GM21825 (cell line): ENCODE measurements around the gene TENT5C.

Source experiments
- ATAC-seq: cut with Tn5 transposase; IDR thresholded peaks from one replicate; pipeline ENCODE4 v1.9.1; 2021; ENCODE audit warnings: mild to moderate bottlenecking, moderate library complexity; ENCODE audit not compliant: unreplicated experiment

TENT5C gene

GRCh38 chr1:117572546-117572945 is 33.3 kb upstream of the TENT5C start:
- ATAC-seq: no peak

- ATAC-seq: no peak
Observed at GRCh38 chr1:117573386-117574023, 32.3 kb upstream of the TENT5C start.

- ATAC-seq: no peak
Observed at GRCh38 chr1:117574161-117574835, 31.6 kb upstream of the TENT5C start.

GRCh38 chr1:117575586-117576225 is 30.1 kb upstream of the TENT5C start:
- ATAC-seq: no peak

- ATAC-seq: no peak
Observed at GRCh38 chr1:117576236-117576635, 29.6 kb upstream of the TENT5C start.

GRCh38 chr1:117577191-117577885 is 28.5 kb upstream of the TENT5C start:
- no peak for ATAC-seq

GRCh38 chr1:117578466-117578865 is 27.4 kb upstream of the TENT5C start:
- no peak for ATAC-seq

- ATAC-seq: no peak
Observed at GRCh38 chr1:117579221-117579906, 26.5 kb upstream of the TENT5C start.

GRCh38 chr1:117580436-117580835 is 25.4 kb upstream of the TENT5C start:
- ATAC-seq: no peak

- no peak for ATAC-seq
Observed at GRCh38 chr1:117580882-117581281, 25.0 kb upstream of the TENT5C start.

- no peak for ATAC-seq
Observed at GRCh38 chr1:117581391-117581943, 24.4 kb upstream of the TENT5C start.

GRCh38 chr1:117582451-117582850 is 23.4 kb upstream of the TENT5C start:
- no peak for ATAC-seq

- no peak for ATAC-seq
Observed at GRCh38 chr1:117583247-117583646, 22.6 kb upstream of the TENT5C start.

- no peak for ATAC-seq
Observed at GRCh38 chr1:117584181-117584580, 21.7 kb upstream of the TENT5C start.

- ATAC-seq: no peak
Observed at GRCh38 chr1:117585086-117585485, 20.8 kb upstream of the TENT5C start.

GRCh38 chr1:117586337-117586736 is 19.5 kb upstream of the TENT5C start:
- ATAC-seq: no peak

GRCh38 chr1:117586747-117587498 is 18.9 kb upstream of the TENT5C start:
- ATAC-seq: no peak

GRCh38 chr1:117587499-117588356 is 18.1 kb upstream of the TENT5C start:
- ATAC-seq: no peak

- no peak for ATAC-seq
Observed at GRCh38 chr1:117589544-117589943, 16.3 kb upstream of the TENT5C start.
